CD14-positive monocyte (primary cell): Measurements from ENCODE around the gene SIGMAR1. TPM values are rescaled to one million over a fixed set of nuclear protein-coding genes. Genes with fewer than 3 reads are reported as not detected.

Experiments used
- DNase-seq, 3 donors: peaks; one replicate each; pipeline ENCODE4 v3.0.0-alpha.2; 2011 to 2022
- H2AFZ ChIP-seq: 2 replicates; pipeline ENCODE4 v1.6.0; 2012; ENCODE audit warnings: mild to moderate bottlenecking, low read depth, low read length, inconsistent platforms; ENCODE audit not compliant: insufficient read depth, poor library complexity, severe bottlenecking
- H3K27ac ChIP-seq, 2 donors: 1 replicate in 1 of 2; 2 replicates in 1 of 2; pipeline ENCODE4 v1.5.1; 2012 to 2013; ENCODE audit warnings: low read length in 2 of 2, control low read depth in 1 of 2, inconsistent platforms in 1 of 2, low read depth in 1 of 2, mild to moderate bottlenecking in 1 of 2
- H3K27me3 ChIP-seq, 2 donors: one replicate each; pipeline versions ENCODE4 v1.6.0 to v1.6.1; 2011 to 2013; ENCODE audit warnings: low read length in 2 of 2; ENCODE audit not compliant: control insufficient read depth in 2 of 2, insufficient read depth in 2 of 2
- H3K36me3 ChIP-seq, 2 donors: replicated peaks in 1 of 2; 1 replicate in 1 of 2; 2 replicates in 1 of 2; pipeline versions ENCODE4 v1.5.1 to v1.6.1; 2012 to 2013; ENCODE audit warnings: low read length in 2 of 2, control low read depth in 1 of 2, inconsistent platforms in 1 of 2, mild to moderate bottlenecking in 1 of 2; ENCODE audit not compliant: insufficient read depth in 2 of 2, control insufficient read depth in 1 of 2
- H3K4me1 ChIP-seq, 2 donors: 1 replicate in 1 of 2; 2 replicates in 1 of 2; pipeline versions ENCODE4 v1.5.1 to v1.6.1; 2012 to 2013; ENCODE audit warnings: low read length in 2 of 2, control low read depth in 1 of 2, inconsistent platforms in 1 of 2, mild to moderate bottlenecking in 1 of 2, moderate library complexity in 1 of 2; ENCODE audit not compliant: insufficient read depth in 2 of 2, control insufficient read depth in 1 of 2
- H3K4me2 ChIP-seq: replicated peaks from 2 replicates; pipeline ENCODE3; 2012; ENCODE audit warnings: low read length, moderate library complexity, mild to moderate bottlenecking; ENCODE audit not compliant: poor library complexity, severe bottlenecking; ENCODE audit errors: extremely low read depth
- H3K4me3 ChIP-seq, 3 experiments: fragments of 200-600 bp in 1 of 3; sonication (generic) in 1 of 3; replicated peaks in 1 of 3; 1 replicate in 2 of 3; 2 replicates in 1 of 3; pipeline ENCODE4 v1.5.1; 2011 to 2013; ENCODE audit warnings: low read length in 3 of 3, mild to moderate bottlenecking in 3 of 3, control low read depth in 2 of 3, low read depth in 2 of 3, inconsistent platforms in 1 of 3, moderate library complexity in 1 of 3
- H3K79me2 ChIP-seq: 2 replicates; pipeline ENCODE4 v1.6.0; 2012; ENCODE audit warnings: mild to moderate bottlenecking, control low read depth, inconsistent platforms, low read length, moderate library complexity; ENCODE audit not compliant: insufficient read depth
- H3K9ac ChIP-seq: 2 replicates; pipeline ENCODE4 v1.6.0; 2017; ENCODE audit warnings: low read length, mild to moderate bottlenecking; ENCODE audit not compliant: insufficient read depth, poor library complexity, severe bottlenecking
- H3K9me3 ChIP-seq, 2 donors: replicated peaks in 1 of 2; 1 replicate in 1 of 2; 2 replicates in 1 of 2; pipeline versions ENCODE4 v1.5.1 to v1.6.1; 2012 to 2013; ENCODE audit warnings: low read length in 2 of 2, control low read depth in 1 of 2; ENCODE audit not compliant: control insufficient read depth in 1 of 2, insufficient read depth in 1 of 2
- H4K20me1 ChIP-seq: 2 replicates; pipeline ENCODE4 v1.6.0; 2012; ENCODE audit warnings: mild to moderate bottlenecking, low read length, control low read depth, moderate library complexity; ENCODE audit not compliant: insufficient read depth
- H3K27ac Mint-ChIP-seq, 7 donors: one replicate each; pipeline ENCODE4 v1.8.0; 2020; ENCODE audit warnings: mild to moderate bottlenecking in 7 of 7, mixed read lengths in 7 of 7, moderate library complexity in 6 of 7, inconsistent platforms in 2 of 7
- H3K27me3 Mint-ChIP-seq, 3 donors: one replicate each; pipeline ENCODE4 v1.8.0; 2021 to 2022; ENCODE audit warnings: low read depth in 3 of 3, mild to moderate bottlenecking in 3 of 3, mixed read lengths in 3 of 3, moderate library complexity in 3 of 3, inconsistent platforms in 1 of 3
- H3K36me3 Mint-ChIP-seq, 2 donors: one replicate each; pipeline ENCODE4 v1.8.0; 2020; ENCODE audit warnings: mixed read lengths in 2 of 2, inconsistent platforms in 1 of 2, mild to moderate bottlenecking in 1 of 2
- H3K4me1 Mint-ChIP-seq: one replicate; pipeline ENCODE4 v1.8.0; 2020; ENCODE audit warnings: mild to moderate bottlenecking, mixed read lengths
- H3K4me3 Mint-ChIP-seq, 2 donors: one replicate each; pipeline ENCODE4 v1.8.0; 2020; ENCODE audit warnings: mild to moderate bottlenecking in 2 of 2, mixed read lengths in 2 of 2, moderate library complexity in 1 of 2
- H3K9me3 Mint-ChIP-seq, 7 donors: one replicate each; pipeline ENCODE4 v1.8.0; 2020 to 2022; ENCODE audit warnings: mixed read lengths in 7 of 7, mild to moderate bottlenecking in 6 of 7, moderate library complexity in 6 of 7, inconsistent platforms in 2 of 7
- CTCF ChIP-seq: fragments of 200-600 bp; IDR thresholded peaks from one replicate; pipeline ENCODE4 v1.8.0; 2022; ENCODE audit warnings: antibody characterized with exemption, mild to moderate bottlenecking
- WGBS: methylation state at CpG from one replicate; pipeline ENCODE4 v1.1.5; 2013; ENCODE audit warnings: missing lambda C conversion rate; ENCODE audit not compliant: insufficient coverage; 5-methylcytosine and 5-hydroxymethylcytosine counted together
- intact Hi-C, 2 donors: fragments of 100-400 bp; cut with micrococcal nuclease; formaldehyde crosslinking; loops; one replicate each; pipeline versions ENCODE4 v1.15.0 to v1.15.1; 2023
- polyA plus RNA-seq, 3 donors: library from polyadenylated mRNA; depleted of rRNA in 1 of 3; unstranded in 2 of 3; stranded (reverse) in 1 of 3; fragments of 300-500 nt in 2 of 3; fragments of >200 nt in 1 of 3; fragmentation: Illumina TruSeq in 2 of 3; gene quantifications; 1 replicate in 2 of 3; 2 replicates in 1 of 3; pipeline ENCODE4 v1.2.3, GENCODE V29; 2012 to 2021

The SIGMAR1 gene
- polyA plus RNA-seq, 3 donors, result 26.6 to 59.6 (median 49.5) TPM

- TF ChIP-seq CTCF, result no peak
- no peak for DNase-seq
- Histone ChIP-seq H4K20me1 (no peaks in the 10 kb centered on the region), H3K9ac (no peak overlapping the region), H3K27ac (no peak overlapping the region), H3K4me1 (peaks cover 20 to 21% of the 10 kb centered on the region in 2 donors), H3K4me3 (no peak overlapping the region), H2AFZ (no peak overlapping the region), H3K27me3 (no peaks in the 10 kb centered on the region), H3K36me3 (no peaks in the 10 kb centered on the region), H3K4me2 (no peak overlapping the region), H3K79me2 (no peaks in the 10 kb centered on the region), H3K9me3 (no peaks in the 10 kb centered on the region)
- WGBS, result 80% methylated on average over 3 of the region's 5 CpGs
- H3K36me3 Mint-ChIP-seq, result no peaks in the 10 kb centered on the region
- H3K9me3 Mint-ChIP-seq, result peaks cover 0 to 3% (median 0%) of the 10 kb centered on the region in 7 donors
- H3K27ac Mint-ChIP-seq, result no peak overlapping the region
- H3K4me3 Mint-ChIP-seq, result no peak overlapping the region
- H3K4me1 Mint-ChIP-seq, result peaks cover 29% of the 10 kb centered on the region
- intact Hi-C loops, result no loop called here
- peaks cover 0 to 6% (median 3%) of the 10 kb centered on the region in 3 donors for H3K27me3 Mint-ChIP-seq
Observed at GRCh38 chr9:34686231-34686630, 48.6 kb upstream of the SIGMAR1 start.

GRCh38 chr9:34685591-34685990 is 48.0 kb upstream of the SIGMAR1 start:
- TF ChIP-seq CTCF, result no peak

More at GRCh38 chr9:34685591-34685990, 48.0 kb upstream of the SIGMAR1 start:
- WGBS, result 50% methylated on average over 2 of the region's 4 CpGs
- intact Hi-C loops, result no loop called here
- Mint-ChIP-seq H3K4me3 (no peak overlapping the region), H3K27me3 (peaks cover 0 to 6% (median 3%) of the 10 kb centered on the region in 3 donors), H3K9me3 (peaks cover 0 to 3% (median 0%) of the 10 kb centered on the region in 7 donors), H3K36me3 (no peaks in the 10 kb centered on the region), H3K27ac (no peak overlapping the region), H3K4me1 (peaks cover 23% of the 10 kb centered on the region)
- Histone ChIP-seq H3K27ac (no peak overlapping the region), H3K4me1 (peaks cover 14 to 15% of the 10 kb centered on the region in 2 donors), H3K4me2 (no peak overlapping the region), H3K79me2 (no peaks in the 10 kb centered on the region), H3K9me3 (no peaks in the 10 kb centered on the region), H4K20me1 (no peaks in the 10 kb centered on the region), H3K27me3 (no peaks in the 10 kb centered on the region), H3K4me3 (no peak overlapping the region), H3K36me3 (no peaks in the 10 kb centered on the region), H3K9ac (no peak overlapping the region), H2AFZ (no peak overlapping the region)
- no peak for DNase-seq
